ENCODE data around the gene CNTNAP4. TPM values are rescaled to one million over a fixed set of nuclear protein-coding genes. Genes with fewer than 3 reads are reported as not detected.

The CNTNAP4 gene
- total and polyA plus RNA-seq, 10 donors: 0.23 TPM; not detected in 9

GRCh38 chr16:76450890-76451289 lies 173.7 kb downstream of the CNTNAP4 start:
- H3K9me3 ChIP-seq: no peaks in the 10 kb centered on the region
- H3K4me1 ChIP-seq: no peaks in the 10 kb centered on the region
- intact Hi-C loops (cut with DNase I; ENCODE audit: low total_unique reads): no loop called here
- no peak overlapping the region for H3K4me3 ChIP-seq
- no peaks in the 10 kb centered on the region for H3K27me3 ChIP-seq (replicated peaks in 1 of 7)
- DNase-seq: no peak
- no peaks in the 10 kb centered on the region for H3K36me3 ChIP-seq
- H3K27ac ChIP-seq: no peak overlapping the region
- WGBS, 5 donors: 80 to 97% (median 85%) methylated on average over 6 of the region's 6 CpGs
- TF ChIP-seq POLR2A (IDR thresholded peaks at IDR 0.05) (no peak), POLR2AphosphoS5 (IDR thresholded peaks at IDR 0.05) (no peak), CTCF (IDR thresholded peaks at IDR 0.05 in 8 of 11, conservative IDR thresholded peaks at IDR 0.05 in 3 of 11) (no peak)

- Histone ChIP-seq H3K27me3 (replicated peaks in 1 of 7) (no peaks in the 10 kb centered on the region), H3K4me1 (no peaks in the 10 kb centered on the region), H3K9me3 (no peaks in the 10 kb centered on the region), H3K27ac (no peak overlapping the region), H3K4me3 (no peak overlapping the region), H3K36me3 (no peaks in the 10 kb centered on the region)
- WGBS, 5 donors: 81 to 94% (median 86%) methylated on average over 3 of the region's 3 CpGs
- intact Hi-C loops (cut with DNase I; ENCODE audit: low total_unique reads): no loop called here
- no peak for DNase-seq
- TF ChIP-seq POLR2AphosphoS5 (IDR thresholded peaks at IDR 0.05): no peak
- TF ChIP-seq CTCF (IDR thresholded peaks at IDR 0.05 in 8 of 11, conservative IDR thresholded peaks at IDR 0.05 in 3 of 11): no peak
- no peak for TF ChIP-seq POLR2A (IDR thresholded peaks at IDR 0.05)
Measured at GRCh38 chr16:76455257-76455656, 178.1 kb downstream of the CNTNAP4 start.

GRCh38 chr16:76456016-76456415 lies 178.8 kb downstream of the CNTNAP4 start:
- Histone ChIP-seq H3K36me3 (no peaks in the 10 kb centered on the region), H3K27me3 (replicated peaks in 1 of 7) (no peaks in the 10 kb centered on the region), H3K4me3 (no peak overlapping the region), H3K4me1 (no peaks in the 10 kb centered on the region), H3K27ac (no peak overlapping the region), H3K9me3 (no peaks in the 10 kb centered on the region)
- TF ChIP-seq POLR2A (IDR thresholded peaks at IDR 0.05): no peak
- TF ChIP-seq CTCF (IDR thresholded peaks at IDR 0.05 in 8 of 11, conservative IDR thresholded peaks at IDR 0.05 in 3 of 11): no peak
- TF ChIP-seq POLR2AphosphoS5 (IDR thresholded peaks at IDR 0.05): no peak
- no peak for DNase-seq
- WGBS, 5 donors: 69 to 78% (median 74%) methylated on average over 5 of the region's 5 CpGs
- intact Hi-C loops (cut with DNase I; ENCODE audit: low total_unique reads): no loop called here

GRCh38 chr16:76459111-76459510 lies 181.9 kb downstream of the CNTNAP4 start:
- WGBS, 5 donors: 67 to 84% (median 71%) methylated on average over 2 of the region's 2 CpGs
- DNase-seq: no peak
- Histone ChIP-seq H3K27ac (no peak overlapping the region), H3K36me3 (no peaks in the 10 kb centered on the region), H3K4me3 (no peak overlapping the region), H3K9me3 (no peaks in the 10 kb centered on the region), H3K4me1 (no peaks in the 10 kb centered on the region), H3K27me3 (replicated peaks in 1 of 7) (no peaks in the 10 kb centered on the region)
- intact Hi-C loops (cut with DNase I; ENCODE audit: low total_unique reads): no loop called here
- TF ChIP-seq CTCF (IDR thresholded peaks at IDR 0.05 in 8 of 11, conservative IDR thresholded peaks at IDR 0.05 in 3 of 11) (no peak), POLR2A (IDR thresholded peaks at IDR 0.05) (no peak), POLR2AphosphoS5 (IDR thresholded peaks at IDR 0.05) (no peak)

All from spleen (tissue), 11 donors.